Fibroblast of mammary gland (primary cell): ENCODE results near the gene MMP8.
A peak's percentile ranks its signal among the peaks of the same experiment; 100 is the strongest.
"Not testable (repeated sequence)": the region's sequence is repeated elsewhere in the genome, so short reads cannot be mapped to it uniquely, and the experiment has no call there.

ENCODE experiments used
- DNase-seq: peaks from one replicate; pipeline ENCODE4 v3.0.0-alpha.2; 2010; ENCODE audit warnings: low read depth
- H3K4me3 ChIP-seq: 2 replicates; pipeline ENCODE4 v1.5.1; 2011; ENCODE audit warnings: low read depth, mild to moderate bottlenecking, low read length, moderate library complexity; ENCODE audit not compliant: control insufficient read depth
- TF ChIP-seq, protein P1 (sequence below): conservative IDR thresholded peaks from 2 replicates; pipeline ENCODE4 v1.5.1; 2011; ENCODE audit warnings: low read depth, low read length, inconsistent platforms; ENCODE audit not compliant: control insufficient read depth, insufficient read depth

MMP8 gene

DNA sequence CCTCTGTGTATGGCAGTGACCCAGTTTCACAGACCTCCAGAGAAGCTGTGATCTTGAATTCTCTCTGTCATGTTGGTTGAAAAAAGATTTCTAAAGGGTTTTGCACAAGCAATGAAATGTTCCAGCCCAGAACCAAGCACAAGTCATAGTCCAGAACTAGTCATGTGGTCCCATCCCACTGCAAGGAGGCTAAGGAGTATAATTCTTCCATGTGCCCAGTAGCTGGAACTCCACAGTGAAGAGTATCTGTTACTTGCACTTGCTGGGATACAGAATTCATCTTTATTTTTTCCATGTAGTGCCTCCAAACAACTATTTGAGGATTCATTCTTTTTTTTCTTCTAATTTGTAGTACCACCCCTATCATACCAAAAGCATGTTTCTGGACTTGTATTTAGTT is 9.9 kb upstream of the MMP8 start:
- TF ChIP-seq, protein P1, sequence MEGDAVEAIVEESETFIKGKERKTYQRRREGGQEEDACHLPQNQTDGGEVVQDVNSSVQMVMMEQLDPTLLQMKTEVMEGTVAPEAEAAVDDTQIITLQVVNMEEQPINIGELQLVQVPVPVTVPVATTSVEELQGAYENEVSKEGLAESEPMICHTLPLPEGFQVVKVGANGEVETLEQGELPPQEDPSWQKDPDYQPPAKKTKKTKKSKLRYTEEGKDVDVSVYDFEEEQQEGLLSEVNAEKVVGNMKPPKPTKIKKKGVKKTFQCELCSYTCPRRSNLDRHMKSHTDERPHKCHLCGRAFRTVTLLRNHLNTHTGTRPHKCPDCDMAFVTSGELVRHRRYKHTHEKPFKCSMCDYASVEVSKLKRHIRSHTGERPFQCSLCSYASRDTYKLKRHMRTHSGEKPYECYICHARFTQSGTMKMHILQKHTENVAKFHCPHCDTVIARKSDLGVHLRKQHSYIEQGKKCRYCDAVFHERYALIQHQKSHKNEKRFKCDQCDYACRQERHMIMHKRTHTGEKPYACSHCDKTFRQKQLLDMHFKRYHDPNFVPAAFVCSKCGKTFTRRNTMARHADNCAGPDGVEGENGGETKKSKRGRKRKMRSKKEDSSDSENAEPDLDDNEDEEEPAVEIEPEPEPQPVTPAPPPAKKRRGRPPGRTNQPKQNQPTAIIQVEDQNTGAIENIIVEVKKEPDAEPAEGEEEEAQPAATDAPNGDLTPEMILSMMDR: peak; percentile 13
- no peak for DNase-seq
- H3K4me3 ChIP-seq: no peak overlapping the region

DNA sequence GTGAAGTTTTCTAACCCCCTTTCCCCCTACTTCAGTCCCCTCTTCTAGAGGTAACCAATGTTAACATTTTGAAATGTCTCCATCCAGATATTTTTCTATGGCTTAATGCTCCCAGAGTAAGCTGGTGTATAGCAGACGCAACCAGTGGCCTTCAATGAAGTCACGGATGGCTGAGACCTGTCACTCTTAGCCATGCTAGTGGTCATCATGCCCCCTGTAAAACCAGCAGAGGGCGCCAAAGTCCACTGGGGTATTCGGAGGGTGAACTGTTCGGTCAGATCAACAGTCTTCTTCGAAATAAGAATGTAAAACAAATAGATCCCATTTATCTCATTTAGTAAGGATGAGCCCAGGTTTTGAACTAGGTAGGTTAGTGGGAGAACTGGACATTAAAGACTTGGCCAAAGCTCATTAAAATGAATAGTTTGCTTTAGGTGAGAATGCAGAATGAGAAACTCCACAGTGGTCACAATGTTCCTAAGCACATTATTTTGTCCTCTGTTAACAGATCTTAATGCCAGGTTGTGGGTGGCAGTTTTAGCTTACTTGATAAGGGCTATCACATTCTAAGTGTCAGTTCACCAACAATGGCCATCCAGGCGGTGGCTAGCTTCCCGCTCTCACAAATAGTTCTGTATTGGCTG is 8.6 kb upstream of the MMP8 start:
- no peak overlapping the region for H3K4me3 ChIP-seq
- peak; percentile 54 for DNase-seq
- TF ChIP-seq, protein P1: peak; percentile 91

DNA sequence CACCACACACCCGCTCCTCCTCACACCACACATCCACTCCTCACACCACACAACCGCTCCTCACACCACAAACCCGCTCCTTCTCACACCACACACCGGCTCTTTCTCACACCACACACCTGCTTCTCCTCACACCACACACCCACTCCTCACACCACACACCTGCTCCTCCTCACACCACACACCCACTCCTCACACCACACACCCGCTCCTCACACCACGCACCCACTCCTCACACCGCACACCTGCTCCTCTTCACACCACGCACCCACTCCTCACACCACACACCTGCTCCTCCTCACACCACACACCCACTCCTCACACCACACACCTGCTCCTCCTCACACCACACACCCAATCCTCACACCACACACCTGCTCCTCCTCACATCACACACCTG is 6.2 kb upstream of the MMP8 start:
- DNase-seq, H3K4me3 ChIP-seq: not testable (repeated sequence)

DNA sequence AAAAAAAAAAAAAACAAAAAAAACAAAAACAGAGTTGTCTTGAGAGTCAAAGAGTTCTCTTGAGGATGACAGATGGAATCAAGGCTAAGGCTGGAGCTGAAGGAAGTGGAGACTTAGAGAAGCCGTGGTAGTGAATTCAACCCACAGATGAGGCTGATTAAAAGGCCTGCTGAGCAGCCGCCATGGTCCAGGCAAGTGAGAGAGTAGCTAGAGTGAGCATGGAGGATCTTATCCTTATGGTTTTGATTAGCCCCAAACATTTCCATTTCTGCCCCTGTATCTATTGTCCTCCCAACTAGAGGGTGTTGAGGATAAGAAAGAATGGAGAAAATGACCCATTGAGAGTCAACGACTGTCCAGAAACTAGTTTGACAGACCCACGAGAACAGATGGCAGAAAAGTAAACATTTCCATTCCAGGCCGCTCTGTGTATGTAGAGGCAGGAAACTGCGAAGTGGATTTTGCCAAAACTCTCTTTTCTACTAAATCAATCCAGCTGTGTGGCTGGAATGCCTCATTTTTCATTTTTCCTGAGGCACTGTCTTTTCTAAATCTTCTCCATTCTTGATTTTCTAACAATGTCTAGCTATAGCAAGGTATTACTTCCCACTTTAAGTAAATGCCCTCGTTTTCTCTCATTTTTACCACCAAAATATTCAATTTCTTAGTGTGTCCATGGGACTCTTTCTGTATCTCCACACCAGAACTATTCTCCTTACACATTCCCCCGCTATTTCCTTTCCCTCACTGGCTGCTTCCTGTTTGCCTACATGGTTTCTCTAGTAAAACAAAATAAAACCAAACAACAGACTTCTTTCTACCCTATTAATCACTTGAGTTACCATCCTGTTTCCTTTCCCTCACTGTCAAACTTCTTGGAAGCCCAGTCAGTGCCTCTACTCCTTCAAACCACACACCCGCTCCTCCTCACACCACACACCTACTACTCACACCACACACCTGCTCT is 5.4 kb upstream of the MMP8 start:
- no peak overlapping the region for H3K4me3 ChIP-seq
- DNase-seq: peak; percentile 25
- TF ChIP-seq, protein P1: no peak

DNA sequence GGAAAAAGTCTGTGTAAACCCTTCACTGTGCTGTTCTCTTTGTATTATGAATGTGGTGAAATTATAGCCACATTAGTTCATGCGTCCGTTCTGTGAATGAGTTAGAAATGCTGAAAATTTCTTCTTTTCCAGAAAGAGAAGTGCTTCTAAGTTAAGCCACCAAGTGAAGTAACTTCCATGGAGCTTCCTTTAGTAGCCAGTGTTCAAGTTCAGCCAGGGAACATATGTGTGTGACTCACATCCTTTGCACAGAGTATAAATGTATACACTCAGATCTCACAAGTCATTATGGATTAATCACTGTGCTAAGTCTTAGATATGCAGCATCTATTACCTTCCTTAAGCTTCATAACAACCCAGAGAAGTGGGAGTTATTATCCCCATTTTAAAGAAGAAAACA is 3.1 kb upstream of the MMP8 start:
- peak; percentile 86 for DNase-seq
- no peak overlapping the region for H3K4me3 ChIP-seq
- TF ChIP-seq, protein P1: no peak

DNA sequence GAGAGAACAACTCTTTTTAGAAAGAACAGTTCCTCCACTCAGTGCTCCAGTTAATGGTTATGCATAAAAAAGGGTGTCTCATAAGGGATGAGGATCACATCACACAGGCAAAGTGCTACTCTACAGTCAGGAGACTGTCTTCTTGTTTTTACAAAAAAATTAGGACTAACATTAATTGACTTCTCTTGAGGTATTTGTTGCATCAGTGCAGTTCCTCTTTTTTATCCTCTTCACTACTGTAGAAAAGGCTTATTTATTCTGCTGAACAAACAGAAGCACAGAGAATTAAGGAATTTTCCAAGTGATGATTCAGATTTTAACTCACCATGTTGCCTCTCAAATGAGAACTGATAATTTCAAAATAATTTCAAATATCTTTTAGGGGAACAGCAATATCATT is 1.9 kb downstream of the MMP8 start:
- DNase-seq: no peak
- TF ChIP-seq, protein P1: no peak
- no peak overlapping the region for H3K4me3 ChIP-seq

DNA sequence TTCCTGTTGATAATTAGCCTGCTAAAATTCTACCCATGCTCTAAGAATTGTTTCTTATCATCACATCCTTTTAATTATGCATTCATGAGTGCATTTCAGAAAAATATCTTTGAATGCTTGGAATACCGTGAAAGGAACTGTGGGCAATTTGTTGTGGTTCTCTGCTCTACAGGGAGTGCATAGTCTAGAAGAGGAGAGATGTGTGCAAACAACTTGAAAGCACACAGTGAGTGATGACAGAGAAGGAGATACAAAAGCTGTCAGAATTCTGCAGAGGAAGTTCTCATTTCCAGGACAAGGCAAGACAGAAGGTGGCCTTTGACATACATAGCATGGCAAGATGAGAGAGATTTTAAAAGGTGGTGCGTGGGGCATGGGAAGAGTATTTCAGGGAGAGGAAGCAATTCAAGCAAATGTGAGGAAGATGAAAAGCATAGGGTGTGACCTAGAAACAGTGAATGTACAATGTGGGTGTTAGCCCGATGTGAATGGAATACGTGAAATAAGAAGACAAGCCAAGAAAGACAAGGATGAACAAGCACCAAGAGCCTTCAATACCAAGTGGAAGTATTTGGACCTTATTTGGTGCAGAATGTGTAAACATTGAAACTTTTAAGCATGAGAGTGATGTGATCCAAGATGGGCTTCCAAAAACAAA is 5.0 kb downstream of the MMP8 start:
- no peak overlapping the region for H3K4me3 ChIP-seq
- no peak for DNase-seq
- TF ChIP-seq, protein P1: no peak
